GM10266 (cell line): ENCODE results near the gene CD2.

ENCODE experiments used
- DNase-seq: peaks from one replicate; pipeline ENCODE4 v3.0.0; 2012; ENCODE audit errors: extremely low spot score
- CTCF ChIP-seq: IDR thresholded peaks from 2 replicates; pipeline ENCODE4 v1.5.1; 2012; ENCODE audit warnings: mild to moderate bottlenecking, low read depth; ENCODE audit not compliant: control insufficient read depth, insufficient read depth; ENCODE audit errors: missing control alignments

CD2 gene

GRCh38 chr1:116794804-116795481 lies 40.7 kb downstream of the CD2 start:
- TF ChIP-seq CTCF = no peak
- no peak for DNase-seq

GRCh38 chr1:116795482-116795829 lies 41.2 kb downstream of the CD2 start:
- no peak for DNase-seq
- no peak for TF ChIP-seq CTCF

DNA sequence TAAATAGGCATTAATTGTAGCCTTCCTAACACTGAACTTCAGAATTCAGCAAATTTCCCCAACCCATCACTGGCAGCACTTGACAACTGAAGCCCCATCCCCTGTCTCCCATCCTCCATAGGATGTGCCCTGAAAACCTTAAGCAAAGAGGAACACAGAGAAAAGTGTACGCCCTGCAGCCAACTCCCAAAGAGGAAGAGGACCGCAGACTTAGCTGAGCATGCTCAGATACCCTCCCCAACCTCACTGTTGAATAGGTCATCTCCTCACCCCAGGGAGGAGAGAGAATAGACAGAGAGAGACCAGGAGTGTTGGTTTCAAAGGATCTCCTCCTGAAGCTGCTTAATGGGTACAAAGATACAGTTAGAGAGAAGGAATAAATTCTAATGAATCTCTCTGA lies 50.5 kb downstream of the CD2 start:
- DNase-seq = no peak
- TF ChIP-seq CTCF = no peak

GRCh38 chr1:116805398-116805797 lies 51.2 kb downstream of the CD2 start:
- TF ChIP-seq CTCF = no peak
- DNase-seq = no peak

DNA sequence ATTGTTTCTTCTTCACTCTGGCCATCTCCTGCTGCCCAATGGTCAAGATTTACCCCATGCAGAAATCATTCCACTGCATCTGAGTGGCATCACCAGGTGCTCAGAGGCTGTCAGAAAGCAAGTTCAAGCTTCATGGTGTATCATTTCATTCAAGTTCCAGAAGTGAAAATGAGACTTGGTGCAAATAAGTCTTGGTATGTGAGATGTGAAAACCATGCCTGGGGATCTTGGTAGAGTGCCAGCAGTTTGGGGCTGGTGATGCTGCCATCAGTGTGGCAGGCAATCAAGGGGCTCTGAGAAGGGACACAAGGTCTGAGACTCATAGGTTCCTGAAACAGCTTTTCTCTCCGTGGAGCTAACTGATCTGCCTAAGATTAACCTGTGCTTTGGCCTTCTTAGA lies 52.0 kb downstream of the CD2 start:
- DNase-seq = no peak
- no peak for TF ChIP-seq CTCF

DNA sequence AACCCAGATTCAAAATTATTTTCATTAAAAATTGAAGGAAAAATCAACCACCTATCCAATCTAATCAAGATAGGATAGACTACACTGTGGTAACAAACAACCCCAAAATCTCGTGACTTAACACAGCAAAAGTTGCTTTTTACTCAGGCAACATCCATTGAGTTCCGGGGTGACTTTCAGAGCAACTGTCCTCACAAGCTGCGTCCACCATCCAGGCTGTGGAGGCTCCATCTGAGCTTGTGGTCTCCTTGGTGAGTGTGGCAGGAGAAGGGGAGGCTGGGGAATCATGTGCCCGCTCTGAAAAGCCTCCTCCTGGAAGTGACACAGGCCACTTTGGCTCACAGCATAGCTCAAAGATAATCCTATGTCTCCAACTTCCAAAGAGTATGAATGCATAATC lies 52.4 kb downstream of the CD2 start:
- DNase-seq = no peak
- TF ChIP-seq CTCF = no peak

GRCh38 chr1:116807394-116808199 lies 53.4 kb downstream of the CD2 start:
- TF ChIP-seq CTCF = no peak
- no peak for DNase-seq
